Measurements from ENCODE around the gene IGFLR1.

Gene IGFLR1

GRCh38 chr19:35742121-35742724, at the start of gene IGFLR1:
TSS of gene IGFLR1 (minus strand) at chr19:35742452. CDS start at chr19:35741180, 1,272 bp downstream.
- no peak for DNase-seq

GRCh38 chr19:35791814-35792279, 49.6 kb upstream of the IGFLR1 start:
- no peak for DNase-seq

GRCh38 chr19:35790981-35791813, 48.9 kb upstream of the IGFLR1 start:
- peak; percentile 25 for DNase-seq

- DNase-seq, result no peak
Observed at GRCh38 chr19:35789978-35790944, 48.0 kb upstream of the IGFLR1 start.

- DNase-seq, result no peak
Observed at GRCh38 chr19:35789195-35789977, 47.1 kb upstream of the IGFLR1 start.

GRCh38 chr19:35788205-35788960, 46.1 kb upstream of the IGFLR1 start:
- DNase-seq, result no peak

- no peak for DNase-seq
Observed at GRCh38 chr19:35787227-35787799, 45.1 kb upstream of the IGFLR1 start.

- no peak for DNase-seq
Observed at GRCh38 chr19:35786299-35787160, 44.3 kb upstream of the IGFLR1 start.

- DNase-seq, result no peak
Observed at GRCh38 chr19:35785339-35785627, 43.0 kb upstream of the IGFLR1 start.

- no peak for DNase-seq
Observed at GRCh38 chr19:35784503-35785338, 42.5 kb upstream of the IGFLR1 start.

GRCh38 chr19:35783469-35784434, 41.5 kb upstream of the IGFLR1 start:
- no peak for DNase-seq

- no peak for DNase-seq
Observed at GRCh38 chr19:35782589-35782988, 40.3 kb upstream of the IGFLR1 start.

GRCh38 chr19:35781650-35782049, 39.4 kb upstream of the IGFLR1 start:
- no peak for DNase-seq

GRCh38 chr19:35780717-35781116, 38.5 kb upstream of the IGFLR1 start:
- no peak for DNase-seq

GRCh38 chr19:35780058-35780457, 37.8 kb upstream of the IGFLR1 start:
- no peak for DNase-seq

GRCh38 chr19:35779033-35779432, 36.8 kb upstream of the IGFLR1 start:
- no peak for DNase-seq

GRCh38 chr19:35777961-35778360, 35.7 kb upstream of the IGFLR1 start:
- DNase-seq, result no peak

All from SHP77 treated with DMSO at 0.1 percent for 48 hours (cell line).